Measurements from ENCODE around the gene SEMA4A. TPM values are rescaled to one million over a fixed set of nuclear protein-coding genes. Genes with fewer than 3 reads are reported as not detected.

The SEMA4A gene
- total and polyA plus RNA-seq, 2 of the 8 experiments (the other 6 are each of a cell fraction or from before 2014, with no cell fraction given): 7.3 to 10.6 TPM

DNA sequence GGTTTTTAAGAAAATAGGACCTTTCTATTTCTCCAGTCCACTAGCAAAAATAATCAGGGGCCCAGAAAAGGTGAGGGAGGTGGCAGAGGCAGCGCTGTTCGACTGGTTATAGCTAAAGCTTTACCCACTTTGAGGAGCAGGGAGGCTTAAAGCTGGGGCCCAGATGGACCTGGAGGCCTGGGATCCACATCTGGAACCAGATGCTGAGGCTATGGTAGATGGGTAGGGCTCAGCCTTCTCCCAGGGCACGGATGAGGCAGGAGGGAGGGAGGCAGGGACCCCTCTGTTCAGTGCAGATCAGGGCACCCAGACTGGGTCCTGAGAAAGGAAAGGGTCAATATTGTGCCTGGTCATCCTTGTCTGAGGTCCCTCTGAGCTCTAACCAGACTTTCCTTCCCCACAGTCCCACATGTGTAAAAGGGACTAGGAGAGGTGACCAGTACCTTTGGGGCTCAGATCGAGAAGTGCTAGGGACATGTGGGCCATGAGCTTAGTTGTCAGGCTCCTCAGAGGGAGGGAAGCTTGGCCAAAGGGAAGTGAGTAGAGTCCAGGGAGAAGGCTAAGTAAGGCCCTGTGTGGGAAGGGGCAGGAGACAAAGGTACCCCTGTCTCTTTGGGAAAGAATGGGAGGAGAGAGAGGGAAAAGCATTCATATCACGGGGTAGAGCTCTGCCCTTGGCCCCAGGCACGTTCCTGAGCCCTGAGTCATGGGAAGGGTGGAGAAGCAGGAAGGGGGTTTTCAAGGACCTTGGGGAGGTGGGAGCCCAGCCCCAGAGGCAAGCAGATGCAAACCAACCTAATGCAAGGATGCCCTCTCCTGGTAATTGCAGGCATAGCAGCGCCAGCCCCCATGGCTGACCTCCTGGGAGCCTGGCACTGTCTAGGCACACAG lies 23.5 kb upstream of the SEMA4A start (continued):
- TF ChIP-seq, protein P1, sequence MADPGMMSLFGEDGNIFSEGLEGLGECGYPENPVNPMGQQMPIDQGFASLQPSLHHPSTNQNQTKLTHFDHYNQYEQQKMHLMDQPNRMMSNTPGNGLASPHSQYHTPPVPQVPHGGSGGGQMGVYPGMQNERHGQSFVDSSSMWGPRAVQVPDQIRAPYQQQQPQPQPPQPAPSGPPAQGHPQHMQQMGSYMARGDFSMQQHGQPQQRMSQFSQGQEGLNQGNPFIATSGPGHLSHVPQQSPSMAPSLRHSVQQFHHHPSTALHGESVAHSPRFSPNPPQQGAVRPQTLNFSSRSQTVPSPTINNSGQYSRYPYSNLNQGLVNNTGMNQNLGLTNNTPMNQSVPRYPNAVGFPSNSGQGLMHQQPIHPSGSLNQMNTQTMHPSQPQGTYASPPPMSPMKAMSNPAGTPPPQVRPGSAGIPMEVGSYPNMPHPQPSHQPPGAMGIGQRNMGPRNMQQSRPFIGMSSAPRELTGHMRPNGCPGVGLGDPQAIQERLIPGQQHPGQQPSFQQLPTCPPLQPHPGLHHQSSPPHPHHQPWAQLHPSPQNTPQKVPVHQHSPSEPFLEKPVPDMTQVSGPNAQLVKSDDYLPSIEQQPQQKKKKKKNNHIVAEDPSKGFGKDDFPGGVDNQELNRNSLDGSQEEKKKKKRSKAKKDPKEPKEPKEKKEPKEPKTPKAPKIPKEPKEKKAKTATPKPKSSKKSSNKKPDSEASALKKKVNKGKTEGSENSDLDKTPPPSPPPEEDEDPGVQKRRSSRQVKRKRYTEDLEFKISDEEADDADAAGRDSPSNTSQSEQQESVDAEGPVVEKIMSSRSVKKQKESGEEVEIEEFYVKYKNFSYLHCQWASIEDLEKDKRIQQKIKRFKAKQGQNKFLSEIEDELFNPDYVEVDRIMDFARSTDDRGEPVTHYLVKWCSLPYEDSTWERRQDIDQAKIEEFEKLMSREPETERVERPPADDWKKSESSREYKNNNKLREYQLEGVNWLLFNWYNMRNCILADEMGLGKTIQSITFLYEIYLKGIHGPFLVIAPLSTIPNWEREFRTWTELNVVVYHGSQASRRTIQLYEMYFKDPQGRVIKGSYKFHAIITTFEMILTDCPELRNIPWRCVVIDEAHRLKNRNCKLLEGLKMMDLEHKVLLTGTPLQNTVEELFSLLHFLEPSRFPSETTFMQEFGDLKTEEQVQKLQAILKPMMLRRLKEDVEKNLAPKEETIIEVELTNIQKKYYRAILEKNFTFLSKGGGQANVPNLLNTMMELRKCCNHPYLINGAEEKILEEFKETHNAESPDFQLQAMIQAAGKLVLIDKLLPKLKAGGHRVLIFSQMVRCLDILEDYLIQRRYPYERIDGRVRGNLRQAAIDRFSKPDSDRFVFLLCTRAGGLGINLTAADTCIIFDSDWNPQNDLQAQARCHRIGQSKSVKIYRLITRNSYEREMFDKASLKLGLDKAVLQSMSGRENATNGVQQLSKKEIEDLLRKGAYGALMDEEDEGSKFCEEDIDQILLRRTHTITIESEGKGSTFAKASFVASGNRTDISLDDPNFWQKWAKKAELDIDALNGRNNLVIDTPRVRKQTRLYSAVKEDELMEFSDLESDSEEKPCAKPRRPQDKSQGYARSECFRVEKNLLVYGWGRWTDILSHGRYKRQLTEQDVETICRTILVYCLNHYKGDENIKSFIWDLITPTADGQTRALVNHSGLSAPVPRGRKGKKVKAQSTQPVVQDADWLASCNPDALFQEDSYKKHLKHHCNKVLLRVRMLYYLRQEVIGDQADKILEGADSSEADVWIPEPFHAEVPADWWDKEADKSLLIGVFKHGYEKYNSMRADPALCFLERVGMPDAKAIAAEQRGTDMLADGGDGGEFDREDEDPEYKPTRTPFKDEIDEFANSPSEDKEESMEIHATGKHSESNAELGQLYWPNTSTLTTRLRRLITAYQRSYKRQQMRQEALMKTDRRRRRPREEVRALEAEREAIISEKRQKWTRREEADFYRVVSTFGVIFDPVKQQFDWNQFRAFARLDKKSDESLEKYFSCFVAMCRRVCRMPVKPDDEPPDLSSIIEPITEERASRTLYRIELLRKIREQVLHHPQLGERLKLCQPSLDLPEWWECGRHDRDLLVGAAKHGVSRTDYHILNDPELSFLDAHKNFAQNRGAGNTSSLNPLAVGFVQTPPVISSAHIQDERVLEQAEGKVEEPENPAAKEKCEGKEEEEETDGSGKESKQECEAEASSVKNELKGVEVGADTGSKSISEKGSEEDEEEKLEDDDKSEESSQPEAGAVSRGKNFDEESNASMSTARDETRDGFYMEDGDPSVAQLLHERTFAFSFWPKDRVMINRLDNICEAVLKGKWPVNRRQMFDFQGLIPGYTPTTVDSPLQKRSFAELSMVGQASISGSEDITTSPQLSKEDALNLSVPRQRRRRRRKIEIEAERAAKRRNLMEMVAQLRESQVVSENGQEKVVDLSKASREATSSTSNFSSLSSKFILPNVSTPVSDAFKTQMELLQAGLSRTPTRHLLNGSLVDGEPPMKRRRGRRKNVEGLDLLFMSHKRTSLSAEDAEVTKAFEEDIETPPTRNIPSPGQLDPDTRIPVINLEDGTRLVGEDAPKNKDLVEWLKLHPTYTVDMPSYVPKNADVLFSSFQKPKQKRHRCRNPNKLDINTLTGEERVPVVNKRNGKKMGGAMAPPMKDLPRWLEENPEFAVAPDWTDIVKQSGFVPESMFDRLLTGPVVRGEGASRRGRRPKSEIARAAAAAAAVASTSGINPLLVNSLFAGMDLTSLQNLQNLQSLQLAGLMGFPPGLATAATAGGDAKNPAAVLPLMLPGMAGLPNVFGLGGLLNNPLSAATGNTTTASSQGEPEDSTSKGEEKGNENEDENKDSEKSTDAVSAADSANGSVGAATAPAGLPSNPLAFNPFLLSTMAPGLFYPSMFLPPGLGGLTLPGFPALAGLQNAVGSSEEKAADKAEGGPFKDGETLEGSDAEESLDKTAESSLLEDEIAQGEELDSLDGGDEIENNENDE (IDR thresholded peaks at IDR 0.05; ENCODE audit: insufficient replicate concordance, low read length): no peak
- TF ChIP-seq YY1 (IDR thresholded peaks at IDR 0.05; ENCODE audit: low read depth, low read length) (peak; percentile 77), BRCA1 (IDR thresholded peaks at IDR 0.05; ENCODE audit: low read depth, low read length) (no peak), RNF2 (IDR thresholded peaks at IDR 0.05; ENCODE audit: borderline replicate concordance, low read depth, low read length, missing control alignments, poor library complexity, severe bottlenecking) (no peak), EGR1 (IDR thresholded peaks at IDR 0.05; ENCODE audit: borderline replicate concordance, low read depth, low read length) (no peak), JUND (IDR thresholded peaks at IDR 0.05; ENCODE audit: low read length) (peak; percentile 100), TAF7 (optimal IDR thresholded peaks at IDR 0.05; ENCODE audit: borderline replicate concordance, low read depth, low read length) (no peak)
- TF ChIP-seq, protein P2, sequence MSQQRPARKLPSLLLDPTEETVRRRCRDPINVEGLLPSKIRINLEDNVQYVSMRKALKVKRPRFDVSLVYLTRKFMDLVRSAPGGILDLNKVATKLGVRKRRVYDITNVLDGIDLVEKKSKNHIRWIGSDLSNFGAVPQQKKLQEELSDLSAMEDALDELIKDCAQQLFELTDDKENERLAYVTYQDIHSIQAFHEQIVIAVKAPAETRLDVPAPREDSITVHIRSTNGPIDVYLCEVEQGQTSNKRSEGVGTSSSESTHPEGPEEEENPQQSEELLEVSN (IDR thresholded peaks at IDR 0.05): peak; percentile 45
